ENCODE measurements around the gene DDX17. TPM values are rescaled to one million over a fixed set of nuclear protein-coding genes. Genes with fewer than 3 reads are reported as not detected.

DDX17 gene
- 412 and 413 TPM in 2 replicates for total RNA-seq

DNA sequence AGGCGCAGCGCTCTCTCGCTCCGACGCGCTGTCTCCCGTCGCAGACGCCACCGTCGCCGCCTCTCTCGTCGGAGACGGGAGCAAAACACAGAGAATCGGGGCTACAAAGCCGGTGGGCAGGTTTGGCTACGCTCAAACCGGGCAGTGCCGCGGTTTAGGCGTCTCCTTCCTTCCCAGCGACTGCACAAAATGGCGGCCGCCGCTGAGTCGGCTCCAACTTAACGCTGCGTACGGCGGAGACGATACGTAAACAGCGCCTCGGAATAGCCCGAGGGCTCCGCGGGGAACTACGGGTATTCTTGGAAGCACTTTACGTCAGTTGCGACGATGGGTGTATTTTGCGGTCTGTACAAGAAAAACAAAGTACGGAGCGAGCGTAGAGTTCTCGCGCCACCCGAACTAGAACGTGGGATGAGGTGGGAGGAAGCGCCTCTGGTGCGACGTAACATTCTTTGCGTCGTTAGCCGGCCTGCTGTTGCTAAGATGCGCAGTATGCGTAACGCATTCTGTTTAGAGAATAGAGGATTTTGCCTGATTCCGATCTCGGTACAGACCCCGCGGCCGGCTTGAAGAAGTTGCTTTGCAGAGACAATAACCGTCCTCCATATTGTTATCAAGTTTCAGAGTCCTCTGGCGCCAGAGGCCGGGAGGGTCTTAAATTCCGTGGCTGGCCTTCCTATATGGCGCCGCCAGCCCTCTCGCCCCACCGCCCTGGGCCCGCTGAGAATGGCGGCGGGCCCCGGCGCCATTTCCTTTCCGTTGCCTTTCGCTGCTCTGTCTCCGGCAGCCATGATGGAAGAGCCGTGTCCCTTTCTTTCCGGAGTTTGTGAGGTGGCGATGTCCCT is at the start of gene DDX17:
DDX17 (minus strand) TSS at position 194 of the 845 bp plus-strand sequence.

DNA sequence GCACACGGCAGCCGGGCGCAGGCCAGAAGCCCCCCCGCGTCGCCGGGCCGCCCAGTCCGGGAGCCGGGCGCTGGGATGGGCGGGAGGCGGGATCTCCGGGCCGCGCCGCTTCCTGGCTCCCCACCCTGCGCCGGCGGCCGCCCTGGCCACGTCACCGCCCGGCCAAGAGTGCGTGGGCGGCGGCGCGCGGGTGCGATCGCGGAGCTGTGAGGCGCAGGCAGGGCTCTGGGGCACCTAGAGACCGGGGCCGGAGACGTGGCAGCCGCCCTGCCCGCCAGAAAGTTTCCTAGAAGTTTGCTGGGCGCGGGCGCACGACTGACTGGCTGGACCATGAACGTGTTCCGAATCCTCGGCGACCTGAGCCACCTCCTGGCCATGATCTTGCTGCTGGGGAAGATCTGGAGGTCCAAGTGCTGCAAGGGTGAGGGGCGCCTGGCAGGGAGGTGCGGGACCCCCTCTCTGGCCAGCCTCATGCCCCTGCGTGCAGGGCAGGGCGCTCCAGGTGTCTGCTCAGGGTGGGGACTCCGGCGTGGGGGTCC is 38.1 kb downstream of the DDX17 start, which contains the start of gene KDELR3:
KDELR3 (plus strand) TSS at position 193 of the 539 bp plus-strand sequence; CDS start at position 331, 138 bp downstream.

DNA sequence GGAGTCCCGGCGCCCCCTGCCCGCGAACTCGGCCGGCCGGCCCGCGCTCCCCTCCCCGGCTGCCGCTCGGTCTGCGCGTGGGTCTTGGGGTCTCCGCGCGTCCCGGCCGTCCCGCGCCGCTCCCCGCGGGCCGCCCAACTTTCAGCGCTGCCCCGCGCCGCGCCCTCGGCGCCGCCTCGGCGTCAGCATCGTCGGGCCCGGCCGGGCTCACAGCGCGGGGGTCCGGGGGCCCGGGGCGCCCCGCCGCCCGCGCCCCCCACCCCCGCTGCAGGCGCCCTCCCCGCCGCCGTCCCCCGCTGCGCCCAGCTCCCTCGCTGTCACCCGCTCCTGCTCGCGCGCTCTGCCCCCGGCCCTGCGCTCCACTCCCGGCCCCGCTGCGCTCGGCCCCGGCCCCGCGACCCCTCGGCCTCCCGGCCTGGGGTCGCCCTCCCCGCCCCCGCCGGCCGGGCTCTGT is 51.0 kb downstream of the DDX17 start, which contains the start of gene KCNJ4:
KCNJ4 (minus strand) TSS at position 124 of the 454 bp plus-strand sequence. CDS start 27,067 bp downstream, outside the sequence.

Other genes with a start within 250 kb of the DDX17 start
- gene TMEM184B, start 233.3 kb downstream of the DDX17 start, total RNA-seq: 26.0 and 32.6 TPM in 2 replicates
- gene CSNK1E, start 188.9 kb downstream of the DDX17 start, total RNA-seq: 89.1 and 123 TPM in 2 replicates
- gene KCNJ4, start 51.1 kb downstream of the DDX17 start, total RNA-seq: not detected in 2 replicates
- 78.1 and 98.8 TPM in 2 replicates for gene KDELR3, start 38.2 kb downstream of the DDX17 start, total RNA-seq
- 6.5 and 7.2 TPM in 2 replicates for gene DMC1, start 63.9 kb upstream of the DDX17 start, total RNA-seq
- gene FAM227A, start 150.1 kb upstream of the DDX17 start, total RNA-seq: 1.3 and 2.4 TPM in 2 replicates
- gene CBY1, start 150.3 kb upstream of the DDX17 start, total RNA-seq: 17.5 and 21.0 TPM in 2 replicates
- 78.7 and 90.2 TPM in 2 replicates for gene TOMM22, start 175.6 kb upstream of the DDX17 start, total RNA-seq
- 66.7 and 68.0 TPM in 2 replicates for gene JOSD1, start 194.6 kb upstream of the DDX17 start, total RNA-seq
- 33.7 and 41.6 TPM in 2 replicates for gene GTPBP1, start 199.6 kb upstream of the DDX17 start, total RNA-seq
- 93.1 and 145 TPM in 2 replicates for gene SUN2, start 249.7 kb upstream of the DDX17 start, total RNA-seq

All from uterine smooth muscle cell (primary cell).